ENCODE measurements around the gene ANKRD13B. TPM values are rescaled to one million over a fixed set of nuclear protein-coding genes. Genes with fewer than 3 reads are reported as not detected.
"Not testable (repeated sequence)": the region's sequence is repeated elsewhere in the genome, so short reads cannot be mapped to it uniquely, and the experiment has no call there.

Gene ANKRD13B
- total RNA-seq, result 10 to 100 TPM in 1 of 2 donors, 1 to 10 TPM in 1; 7.9 to 13.5 TPM

- peak; percentile 11 to 12 for ATAC-seq (replicated peaks in 1 of 2)
- Mint-ChIP-seq H3K4me1 (ENCODE audit: low read depth) (peaks cover 48% of the 10 kb centered on the region), H3K27ac (no peak within 1 kb of the TSS), H3K27me3 (ENCODE audit: low read depth) (no peaks in the 10 kb centered on the region), H3K9me3 (no peaks in the 10 kb centered on the region), H3K36me3 (ENCODE audit: insufficient read depth in 2 of 2) (no peaks in the 10 kb centered on the region), H3K4me3 (peak within 1 kb of the TSS; percentile 89 to 95)
- DNase-seq, result peak; percentile 56 to 62
These were observed at the start of gene ANKRD13B for GRCh38 chr17:29592850-29593551. TSS of gene ANKRD13B (plus strand) at chr17:29593132. CDS start at chr17:29593622, 490 bp downstream.

DNA sequence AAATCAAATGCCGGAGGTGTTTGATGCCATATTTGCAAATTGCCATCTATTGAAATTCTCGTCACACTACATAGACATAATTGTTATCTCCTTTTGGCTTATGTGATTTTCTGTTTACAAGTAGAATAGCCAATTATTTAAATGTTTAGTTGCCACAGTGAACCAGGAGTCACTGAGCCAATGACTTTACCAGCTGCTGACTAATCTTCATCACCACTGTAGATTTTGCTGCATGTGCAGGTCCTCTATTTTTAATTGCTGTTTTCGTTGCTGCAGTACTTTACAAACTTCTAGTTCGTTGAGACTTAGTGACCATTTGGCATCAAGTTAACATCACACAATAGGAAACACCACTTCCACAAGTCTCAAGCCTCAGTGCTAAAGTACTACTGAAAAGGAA is 48.9 kb upstream of the ANKRD13B start:
- no peak for ATAC-seq (replicated peaks in 1 of 2)
- peaks cover 0 to 3% of the 10 kb centered on the region in 2 donors for H3K36me3 Mint-ChIP-seq (ENCODE audit: insufficient read depth in 2 of 2)

GRCh38 chr17:29546085-29546484 is 46.8 kb upstream of the ANKRD13B start:
- Mint-ChIP-seq H3K4me3 (no peak overlapping the region), H3K27ac (no peak overlapping the region), H3K27me3 (ENCODE audit: low read depth) (no peaks in the 10 kb centered on the region), H3K9me3 (no peaks in the 10 kb centered on the region), H3K36me3 (ENCODE audit: insufficient read depth in 2 of 2) (peaks cover 0 to 3% of the 10 kb centered on the region in 2 donors), H3K4me1 (ENCODE audit: low read depth) (peaks cover 5% of the 10 kb centered on the region)
- DNase-seq (no peak), ATAC-seq (replicated peaks in 1 of 2) (no peak)

More for the DNA sequence above, 48.9 kb upstream of the ANKRD13B start:
- Mint-ChIP-seq H3K4me3 (no peak overlapping the region), H3K9me3 (no peaks in the 10 kb centered on the region), H3K27me3 (ENCODE audit: low read depth) (no peaks in the 10 kb centered on the region), H3K27ac (no peak overlapping the region), H3K4me1 (ENCODE audit: low read depth) (peaks cover 5% of the 10 kb centered on the region)
- DNase-seq, result no peak

DNA sequence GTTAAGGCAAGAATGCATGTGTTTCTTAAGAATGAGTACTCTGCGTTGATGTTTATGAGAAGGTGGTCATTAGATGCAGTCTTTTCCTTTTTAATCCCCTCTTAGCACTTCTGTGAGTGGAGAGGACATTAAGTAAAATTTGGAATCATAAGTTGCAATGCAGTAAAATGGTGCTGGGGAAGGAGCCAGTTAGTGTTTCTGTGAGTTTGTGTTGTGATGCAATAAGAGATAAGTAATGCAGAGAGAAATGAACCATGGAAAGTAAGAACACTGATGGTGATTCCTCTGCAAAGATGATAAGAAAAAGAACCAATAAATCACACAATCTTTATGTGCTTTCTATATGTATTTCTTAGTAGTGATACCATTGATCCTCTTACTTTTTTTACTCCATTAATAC is 46.1 kb upstream of the ANKRD13B start:
- Mint-ChIP-seq H3K9me3 (no peaks in the 10 kb centered on the region), H3K4me1 (ENCODE audit: low read depth) (peaks cover 5% of the 10 kb centered on the region), H3K27ac (no peak overlapping the region), H3K4me3 (no peak overlapping the region), H3K36me3 (ENCODE audit: insufficient read depth in 2 of 2) (peaks cover 0 to 3% of the 10 kb centered on the region in 2 donors), H3K27me3 (ENCODE audit: low read depth) (no peaks in the 10 kb centered on the region)
- ATAC-seq (replicated peaks in 1 of 2), result no peak
- no peak for DNase-seq

- H3K9me3 Mint-ChIP-seq, result no peaks in the 10 kb centered on the region
- ATAC-seq (replicated peaks in 1 of 2), result peak in 1 of 2 donors; percentile 54
These were observed 43.6 kb upstream of the ANKRD13B start for GRCh38 chr17:29549177-29549923.

GRCh38 chr17:29555840-29556239 is 37.1 kb upstream of the ANKRD13B start:
- Mint-ChIP-seq H3K4me1 (ENCODE audit: low read depth) (peaks cover 24% of the 10 kb centered on the region), H3K9me3 (no peaks in the 10 kb centered on the region), H3K36me3 (ENCODE audit: insufficient read depth in 2 of 2) (peaks cover 0 to 1% of the 10 kb centered on the region in 2 donors), H3K4me3 (no peak overlapping the region), H3K27ac (no peak overlapping the region), H3K27me3 (ENCODE audit: low read depth) (no peaks in the 10 kb centered on the region)
- ATAC-seq (replicated peaks in 1 of 2) (no peak), DNase-seq (no peak)

More at GRCh38 chr17:29549177-29549923, 43.6 kb upstream of the ANKRD13B start:
- peaks cover 5% of the 10 kb centered on the region for H3K4me1 Mint-ChIP-seq (ENCODE audit: low read depth)
- no peak overlapping the region for H3K4me3 Mint-ChIP-seq
- no peaks in the 10 kb centered on the region for H3K27me3 Mint-ChIP-seq (ENCODE audit: low read depth)
- H3K27ac Mint-ChIP-seq, result no peak overlapping the region
- DNase-seq, result no peak
- H3K36me3 Mint-ChIP-seq (ENCODE audit: insufficient read depth in 2 of 2), result peaks cover 0 to 1% of the 10 kb centered on the region in 2 donors

- Mint-ChIP-seq H3K27ac (peak overlapping the region; percentile 52), H3K36me3 (ENCODE audit: insufficient read depth in 2 of 2) (peaks cover 1 to 3% of the 10 kb centered on the region in 2 donors), H3K4me1 (ENCODE audit: low read depth) (peaks cover 24% of the 10 kb centered on the region), H3K27me3 (ENCODE audit: low read depth) (no peaks in the 10 kb centered on the region), H3K4me3 (peak overlapping the region in 1 of 2 donors; percentile 35), H3K9me3 (no peaks in the 10 kb centered on the region)
- ATAC-seq (replicated peaks in 1 of 2) (peak; percentile 26 to 50), DNase-seq (no peak)
These were observed 35.7 kb upstream of the ANKRD13B start for GRCh38 chr17:29557085-29557738.

DNA sequence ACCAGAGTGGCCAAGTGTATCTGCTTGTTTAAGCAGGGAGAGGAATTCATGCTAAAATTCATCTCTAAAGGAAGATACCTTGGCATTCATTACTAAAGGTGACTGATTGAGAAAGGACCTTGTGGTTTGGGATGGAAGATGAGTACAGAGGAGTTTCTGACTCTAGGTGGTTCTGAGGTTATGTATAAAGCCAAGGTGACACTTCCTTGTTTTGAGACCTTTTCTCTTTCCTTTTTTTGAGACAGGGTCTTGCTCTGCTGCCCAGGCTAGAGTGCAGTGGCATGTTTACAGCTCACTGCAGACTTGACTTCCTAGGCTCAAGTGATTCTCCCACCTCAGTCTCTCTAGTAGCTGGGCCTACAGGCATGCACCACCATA is 35.2 kb upstream of the ANKRD13B start:
- Mint-ChIP-seq H3K4me3 (peak overlapping the region in 1 of 2 donors; percentile 35), H3K27ac (peak overlapping the region; percentile 52), H3K9me3 (no peaks in the 10 kb centered on the region), H3K27me3 (ENCODE audit: low read depth) (no peaks in the 10 kb centered on the region), H3K36me3 (ENCODE audit: insufficient read depth in 2 of 2) (peaks cover 0 to 3% of the 10 kb centered on the region in 2 donors), H3K4me1 (ENCODE audit: low read depth) (peaks cover 25% of the 10 kb centered on the region)
- ATAC-seq (replicated peaks in 1 of 2), result peak; percentile 84 to 86
- no peak for DNase-seq

- not testable (repeated sequence) for H3K36me3 Mint-ChIP-seq (ENCODE audit: insufficient read depth in 2 of 2); DNase-seq
These were observed 34.8 kb upstream of the ANKRD13B start for GRCh38 chr17:29558139-29558538.

DNA sequence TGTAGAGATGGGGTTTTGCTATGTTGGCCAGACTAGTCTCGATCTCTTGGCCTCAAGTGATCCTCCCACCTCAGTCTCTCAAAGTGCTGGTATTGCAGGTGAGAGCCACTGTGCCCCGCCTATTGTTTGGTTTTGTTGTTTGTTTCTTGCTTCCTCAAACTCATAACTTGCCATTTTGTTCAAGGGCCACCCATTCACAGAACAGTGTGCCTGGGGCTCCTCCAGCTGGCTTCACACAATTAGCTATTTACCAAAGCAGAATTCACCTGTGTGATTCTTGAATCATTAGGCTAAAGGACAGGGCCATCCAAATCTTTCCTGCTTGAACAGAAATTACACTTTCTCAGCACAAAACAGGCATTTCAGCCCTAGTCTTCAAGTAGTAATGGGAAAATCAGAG is 33.3 kb upstream of the ANKRD13B start:
- no peak overlapping the region for H3K27ac Mint-ChIP-seq
- peaks cover 36% of the 10 kb centered on the region for H3K4me1 Mint-ChIP-seq (ENCODE audit: low read depth)
- H3K4me3 Mint-ChIP-seq, result no peak overlapping the region
- no peak for DNase-seq
- no peak for ATAC-seq (replicated peaks in 1 of 2)
- no peaks in the 10 kb centered on the region for H3K27me3 Mint-ChIP-seq (ENCODE audit: low read depth)
- peaks cover 0 to 3% of the 10 kb centered on the region in 2 donors for H3K36me3 Mint-ChIP-seq (ENCODE audit: insufficient read depth in 2 of 2)
- H3K9me3 Mint-ChIP-seq, result no peaks in the 10 kb centered on the region

More at GRCh38 chr17:29558139-29558538, 34.8 kb upstream of the ANKRD13B start:
- not testable (repeated sequence) for H3K4me3 Mint-ChIP-seq; H3K9me3 Mint-ChIP-seq; ATAC-seq (replicated peaks in 1 of 2); H3K27me3 Mint-ChIP-seq (ENCODE audit: low read depth)
- Mint-ChIP-seq H3K27ac (peak overlapping the region; percentile 63), H3K4me1 (ENCODE audit: low read depth) (peaks cover 28% of the 10 kb centered on the region)

- no peak overlapping the region for H3K4me3 Mint-ChIP-seq
- ATAC-seq (replicated peaks in 1 of 2) (no peak), DNase-seq (no peak)
- H3K27ac Mint-ChIP-seq, result no peak overlapping the region
- H3K9me3 Mint-ChIP-seq, result no peaks in the 10 kb centered on the region
- peaks cover 39% of the 10 kb centered on the region for H3K4me1 Mint-ChIP-seq (ENCODE audit: low read depth)
- H3K27me3 Mint-ChIP-seq (ENCODE audit: low read depth), result no peaks in the 10 kb centered on the region
- peaks cover 0 to 3% of the 10 kb centered on the region in 2 donors for H3K36me3 Mint-ChIP-seq (ENCODE audit: insufficient read depth in 2 of 2)
These were observed 32.6 kb upstream of the ANKRD13B start for GRCh38 chr17:29560316-29560715.

DNA sequence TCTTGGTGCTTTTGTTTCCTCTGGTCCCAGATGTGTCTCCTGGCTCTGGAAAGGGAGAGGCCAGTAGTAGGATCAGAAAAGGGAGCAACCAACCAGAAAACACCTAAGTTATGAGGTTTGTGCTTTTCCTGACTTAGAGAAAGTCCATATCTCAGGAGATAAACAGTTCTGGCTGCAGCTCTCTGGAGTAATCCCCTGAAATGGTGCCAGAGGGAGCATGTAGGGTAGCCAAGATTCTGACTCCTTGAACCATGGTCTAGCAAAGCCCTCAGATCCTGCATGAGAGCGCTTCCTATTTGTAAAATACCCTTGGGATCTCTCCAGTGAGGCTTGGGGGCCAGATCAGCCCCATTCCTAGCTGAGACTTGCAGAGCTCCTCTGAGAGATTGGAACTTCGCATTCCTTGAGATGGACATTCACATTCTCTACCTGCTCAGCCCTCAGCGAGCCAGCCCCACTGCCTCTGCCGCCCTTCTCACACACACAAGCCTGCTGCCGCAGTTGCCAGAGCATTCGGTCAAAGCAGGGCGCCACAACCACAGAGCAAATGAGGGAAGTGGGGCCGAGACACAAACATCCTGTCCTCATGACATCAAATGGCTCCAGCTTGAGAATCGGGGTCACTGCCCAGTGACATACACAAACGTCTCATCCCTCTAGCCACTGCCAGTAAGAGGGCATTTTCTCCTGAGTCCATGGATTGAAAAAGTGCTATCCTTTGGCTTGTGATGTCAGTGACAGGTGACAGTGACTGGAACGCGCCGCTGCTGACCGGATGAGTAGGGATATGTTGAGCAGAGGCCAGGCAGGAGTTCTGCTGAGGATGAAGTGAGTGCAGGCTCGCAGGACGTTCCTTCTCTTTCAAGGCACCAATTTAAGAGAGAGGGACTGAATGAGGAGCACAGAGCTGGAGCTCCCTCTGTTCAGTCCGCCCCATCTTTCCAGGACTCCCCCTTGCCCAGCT is 31.1 kb upstream of the ANKRD13B start:
- no peaks in the 10 kb centered on the region for H3K9me3 Mint-ChIP-seq
- DNase-seq (no peak), ATAC-seq (replicated peaks in 1 of 2) (no peak)
- H3K27me3 Mint-ChIP-seq (ENCODE audit: low read depth), result no peaks in the 10 kb centered on the region
- H3K4me1 Mint-ChIP-seq (ENCODE audit: low read depth), result peaks cover 45% of the 10 kb centered on the region
- no peak overlapping the region for H3K27ac Mint-ChIP-seq
- no peak overlapping the region for H3K4me3 Mint-ChIP-seq
- H3K36me3 Mint-ChIP-seq (ENCODE audit: insufficient read depth in 2 of 2), result peaks cover 2 to 3% of the 10 kb centered on the region in 2 donors
